ENCODE measurements around the gene CA12.

GRCh38 chr15:63327648-63328421, 53.8 kb downstream of the CA12 start:
- TF ChIP-seq CTCF (IDR thresholded peaks at IDR 0.05) (no peak), POLR2A (IDR thresholded peaks at IDR 0.05) (no peak)
